ENCODE measurements around the gene GHR. TPM values are rescaled to one million over a fixed set of nuclear protein-coding genes. Genes with fewer than 3 reads are reported as not detected.

The GHR gene
- total RNA-seq = 1.2 TPM

DNA sequence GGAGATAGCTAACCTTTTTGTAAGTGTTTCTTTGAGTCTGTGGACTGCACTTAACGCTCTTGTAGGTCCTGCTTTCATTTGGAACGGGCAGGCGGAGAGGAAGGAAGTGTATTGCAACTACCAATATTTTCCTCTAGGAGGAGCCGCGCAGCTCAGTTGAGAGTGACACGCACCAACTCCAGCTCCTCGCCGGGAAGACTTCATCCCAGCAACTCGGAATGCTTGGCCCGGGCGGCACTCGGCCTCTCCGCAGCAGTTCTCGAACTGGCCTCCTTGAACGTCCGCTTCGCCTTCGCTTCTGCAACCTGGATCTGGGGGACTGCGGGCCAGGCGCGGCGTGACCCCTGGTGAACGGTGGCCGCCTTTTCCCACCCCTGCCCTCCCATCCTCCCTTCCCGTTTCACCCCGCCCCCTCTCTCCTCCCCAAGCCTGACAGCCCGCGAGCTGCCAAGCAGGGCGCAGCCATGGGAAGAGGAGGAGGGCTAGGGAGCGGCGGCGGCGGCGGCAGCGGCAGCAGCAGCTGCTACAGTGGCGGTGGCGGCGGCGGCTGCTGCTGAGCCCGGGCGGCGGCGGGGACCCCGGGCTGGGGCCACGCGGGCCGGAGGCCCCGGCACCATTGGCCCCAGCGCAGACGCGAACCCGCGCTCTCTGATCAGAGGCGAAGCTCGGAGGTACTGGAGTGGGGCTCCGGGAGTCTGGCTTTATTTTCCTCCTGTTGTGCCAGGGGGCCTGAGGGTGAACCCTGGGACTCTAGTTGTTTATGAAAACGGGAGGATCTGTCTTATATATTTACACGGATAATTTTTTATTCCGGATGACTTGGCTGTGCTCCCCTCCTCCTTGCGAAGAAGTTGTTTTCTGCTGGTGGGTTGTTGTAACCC lies at the start of gene GHR:
TSS of gene GHR (plus strand) at position 155 of the 881 bp plus-strand sequence. CDS start 142,436 bp downstream, outside the sequence.
- DNase-seq = peak; percentile 66

DNA sequence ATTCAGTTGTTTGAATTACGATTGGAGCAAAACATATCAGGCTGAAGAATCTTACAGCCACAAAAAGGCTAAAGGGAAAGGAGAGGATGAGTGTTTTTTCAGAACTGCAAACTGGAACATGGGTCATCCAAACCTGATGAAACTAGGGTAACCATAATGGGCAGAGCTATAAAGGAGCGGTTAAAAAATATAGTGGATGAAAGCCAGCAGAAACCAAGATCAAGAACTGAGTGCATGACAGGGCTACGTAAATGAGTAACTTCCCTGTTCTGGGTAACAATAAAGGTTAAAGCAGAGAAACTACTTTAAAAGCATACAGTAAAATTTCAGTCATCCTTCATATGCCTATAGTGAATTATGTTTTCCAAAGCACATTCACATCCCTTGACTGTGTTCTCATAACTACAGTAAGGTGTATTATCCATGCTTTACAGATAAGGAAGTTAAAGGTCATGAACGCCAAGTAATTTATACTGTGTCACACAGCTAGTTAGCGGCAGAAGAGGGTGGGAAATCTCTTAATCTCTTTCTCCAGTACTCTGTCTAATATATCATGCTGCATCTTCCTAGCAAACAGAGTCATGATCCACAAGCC lies 48.5 kb upstream of the GHR start:
- DNase-seq = no peak

DNA sequence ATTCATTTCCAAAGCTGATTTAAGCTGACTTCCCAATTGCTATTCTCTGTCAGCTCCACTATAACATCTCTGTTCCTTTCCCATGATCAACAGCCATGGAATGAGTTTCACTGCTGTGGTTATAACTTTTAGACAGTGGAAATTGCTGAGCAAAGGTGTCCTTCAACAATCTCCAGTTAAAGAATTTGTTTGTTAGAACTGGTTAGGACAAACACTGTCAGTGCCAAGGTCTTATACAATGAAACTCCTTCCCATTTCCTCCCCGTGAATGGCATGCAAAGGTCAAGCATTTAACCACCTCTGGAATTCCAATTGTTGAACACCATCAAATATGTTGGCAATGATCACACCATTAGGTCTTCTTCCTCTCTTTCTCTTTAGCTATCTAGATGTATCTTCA lies 45.7 kb upstream of the GHR start:
- no peak for DNase-seq

DNA sequence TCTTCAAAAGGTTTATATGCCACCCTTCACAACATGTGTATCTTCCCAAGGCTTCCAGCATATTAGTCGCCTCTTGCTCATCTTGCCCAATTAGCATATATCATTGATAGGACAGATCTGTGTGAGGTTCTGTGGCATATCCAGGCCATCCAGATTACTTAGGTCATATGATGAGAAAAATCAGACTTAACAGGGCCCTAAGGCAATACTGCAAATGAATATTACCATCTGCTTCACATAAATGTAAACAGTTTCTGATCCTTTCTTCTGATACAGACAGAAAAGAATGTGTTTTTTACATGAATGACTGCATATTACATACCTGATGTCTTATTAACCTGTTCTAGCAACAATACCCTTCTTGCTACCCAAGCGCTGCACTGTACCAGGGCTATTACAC lies 41.3 kb upstream of the GHR start:
- DNase-seq = no peak

DNA sequence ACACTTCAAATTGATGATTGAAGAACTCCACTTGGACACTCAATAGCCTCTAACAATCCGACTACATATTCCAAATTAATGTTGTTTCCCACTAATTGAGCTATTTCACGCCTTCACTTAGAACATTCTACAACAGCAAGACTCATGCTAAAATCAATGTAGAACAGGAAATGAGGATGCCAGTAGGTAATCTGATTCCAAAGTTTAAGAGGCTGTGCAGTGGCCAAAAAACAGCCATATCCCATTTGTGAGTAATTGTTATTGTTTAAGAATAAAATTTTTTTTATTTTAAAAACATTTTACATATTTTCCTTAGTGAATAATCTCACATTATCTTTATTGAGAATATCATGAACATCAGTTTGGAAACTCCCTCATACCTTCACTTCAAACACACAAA lies 35.7 kb upstream of the GHR start:
- no peak for DNase-seq

DNA sequence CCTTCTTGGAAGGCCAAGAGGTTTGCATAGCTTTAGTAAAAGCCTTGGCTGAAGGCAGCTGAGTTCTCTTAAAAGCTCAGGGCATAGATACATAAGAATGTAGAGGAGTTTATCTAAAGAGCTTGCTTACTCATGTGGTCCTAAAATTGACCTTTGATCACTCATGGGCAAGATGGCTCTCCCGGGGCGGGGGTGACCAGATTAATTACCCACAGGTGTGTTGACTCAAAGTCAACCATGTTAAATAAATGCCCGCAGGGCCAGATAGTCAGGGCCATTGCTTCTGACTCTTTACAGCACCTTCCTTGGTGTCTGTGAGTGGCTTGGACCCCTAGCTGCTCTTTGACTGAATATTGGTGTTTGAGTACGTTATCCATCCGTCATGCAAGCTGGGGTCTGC lies 33.1 kb upstream of the GHR start:
- DNase-seq = no peak

DNA sequence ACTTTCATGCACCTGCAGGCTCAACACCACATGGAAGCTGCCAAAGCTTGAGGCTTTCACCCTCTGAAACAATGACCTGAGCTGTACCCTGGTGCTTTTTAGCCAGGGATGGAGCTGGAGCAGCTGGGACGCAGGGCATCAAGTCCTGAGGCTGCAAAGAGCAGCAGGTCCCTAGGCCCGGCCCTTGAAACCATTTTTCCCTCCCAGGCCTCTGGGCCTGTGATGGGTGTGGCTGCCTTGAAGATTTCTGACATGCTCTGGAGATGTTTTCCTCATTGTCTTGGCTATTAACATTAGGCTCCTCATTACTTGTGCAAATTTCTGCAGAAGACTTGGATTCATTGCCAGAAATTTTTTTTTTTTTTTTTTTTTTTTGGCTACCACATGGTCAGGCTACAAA lies 30.3 kb upstream of the GHR start:
- DNase-seq = no peak

DNA sequence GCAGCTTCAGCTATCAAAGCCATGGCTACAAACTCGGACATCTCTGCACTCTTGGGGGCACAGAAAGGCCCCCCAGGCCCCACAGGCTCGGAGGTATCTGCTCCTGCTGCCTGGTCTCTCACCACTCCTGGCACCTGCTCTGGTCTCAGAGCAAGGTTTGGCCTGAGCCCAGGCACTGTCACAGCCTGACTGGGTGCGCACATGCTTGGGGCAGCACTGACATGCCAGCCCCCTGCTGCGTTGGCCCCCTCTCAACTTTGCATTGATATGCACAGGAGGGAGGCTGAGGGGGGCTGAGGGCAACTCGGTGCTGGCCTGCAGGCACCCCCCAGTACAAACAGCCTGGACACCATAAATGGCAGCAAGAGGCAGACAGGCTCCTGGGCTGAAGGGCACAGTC lies 27.1 kb upstream of the GHR start:
- DNase-seq = no peak

DNA sequence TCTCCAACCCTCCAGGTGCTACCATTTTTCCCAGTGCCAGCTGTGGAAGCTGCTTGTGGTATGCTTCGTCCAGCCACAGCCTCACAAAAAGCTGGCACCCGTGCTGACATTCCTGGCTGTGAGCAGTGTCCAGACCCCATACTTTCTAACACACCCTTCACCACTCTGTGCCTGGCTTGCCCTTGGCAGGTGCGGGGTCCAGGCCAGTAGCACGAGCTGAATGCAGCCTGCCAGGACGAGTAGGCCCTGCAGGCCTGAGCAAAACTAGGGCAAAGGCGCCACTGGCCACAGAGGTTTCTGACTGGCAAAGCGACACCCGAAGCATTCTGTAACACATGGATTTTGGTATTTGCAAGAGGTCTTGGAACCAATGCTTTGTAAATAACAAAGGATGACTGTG lies 26.0 kb upstream of the GHR start:
- no peak for DNase-seq

DNA sequence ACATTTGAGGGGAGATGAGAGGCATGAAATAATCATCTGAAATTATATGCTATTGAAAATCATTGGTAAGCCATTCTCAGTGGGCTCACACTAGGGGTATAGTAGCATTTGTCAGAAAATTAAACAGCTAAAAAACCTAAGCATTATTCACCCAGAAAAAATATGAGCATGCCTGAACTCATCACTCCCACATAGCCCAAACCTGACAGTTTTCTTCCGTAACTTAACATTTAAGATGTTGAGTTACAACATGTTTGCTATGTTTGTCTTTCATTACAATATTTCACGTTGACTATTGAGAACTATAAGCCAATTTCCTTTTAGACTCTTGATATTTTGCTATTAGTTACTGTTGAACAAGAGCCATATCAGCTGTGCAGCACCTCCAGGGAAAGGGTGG lies 23.5 kb upstream of the GHR start:
- DNase-seq = no peak

DNA sequence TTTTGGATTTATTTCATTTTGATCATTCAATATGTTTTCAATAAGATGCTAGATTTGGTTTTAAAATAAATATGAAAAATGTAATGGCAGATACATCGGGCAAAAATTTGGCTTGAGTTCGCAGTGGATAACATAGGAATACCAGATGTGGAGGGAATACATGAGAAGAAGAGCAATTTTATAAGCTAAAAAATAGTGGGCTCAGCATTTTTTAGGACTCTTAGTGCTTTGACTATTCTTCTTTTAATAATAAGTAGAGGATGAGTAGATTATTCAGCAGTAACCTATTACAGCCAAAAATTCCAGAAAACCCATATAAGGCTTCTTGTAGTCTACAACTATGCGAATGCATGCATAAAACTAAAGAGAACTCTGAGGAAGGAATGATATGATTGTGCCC lies 22.8 kb upstream of the GHR start:
- DNase-seq = no peak

DNA sequence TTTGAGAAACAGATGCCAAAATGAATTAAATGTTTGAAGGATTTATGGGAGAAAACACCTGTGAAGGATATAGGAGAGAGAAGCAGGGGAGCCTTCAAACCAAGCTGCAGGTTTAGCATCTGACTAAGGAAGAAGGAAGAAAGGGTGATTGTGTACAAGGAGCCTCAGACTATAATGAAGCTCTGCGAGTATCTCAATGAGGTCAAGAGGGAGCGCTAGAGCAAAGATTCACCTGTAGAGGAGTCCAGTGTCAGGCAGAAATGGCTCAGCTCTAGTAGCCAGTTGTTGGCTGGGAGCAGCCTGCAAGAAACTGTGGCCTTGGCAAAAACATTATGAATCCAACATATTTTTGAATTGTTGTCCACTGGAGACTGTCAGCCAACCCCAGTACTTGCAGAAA lies 20.0 kb upstream of the GHR start:
- DNase-seq = no peak

DNA sequence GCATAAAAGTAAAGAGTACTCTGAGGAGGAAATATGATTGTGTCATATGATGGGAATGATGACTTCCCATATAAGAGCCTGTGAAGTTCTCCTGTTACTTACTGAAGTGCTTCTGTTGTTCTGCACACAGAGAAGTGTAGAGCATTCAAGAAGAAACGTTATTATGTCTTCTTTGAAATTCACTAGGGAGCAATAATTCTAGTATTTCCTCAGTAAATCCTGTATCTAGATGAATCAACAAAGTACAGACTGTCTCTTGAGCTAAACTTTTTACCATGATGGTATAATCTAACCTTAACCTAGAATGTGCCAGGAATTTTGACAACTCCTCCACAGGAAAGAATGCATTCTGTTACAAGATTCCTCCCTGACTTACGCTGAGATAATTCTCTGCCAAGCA lies 18.9 kb upstream of the GHR start:
- no peak for DNase-seq

DNA sequence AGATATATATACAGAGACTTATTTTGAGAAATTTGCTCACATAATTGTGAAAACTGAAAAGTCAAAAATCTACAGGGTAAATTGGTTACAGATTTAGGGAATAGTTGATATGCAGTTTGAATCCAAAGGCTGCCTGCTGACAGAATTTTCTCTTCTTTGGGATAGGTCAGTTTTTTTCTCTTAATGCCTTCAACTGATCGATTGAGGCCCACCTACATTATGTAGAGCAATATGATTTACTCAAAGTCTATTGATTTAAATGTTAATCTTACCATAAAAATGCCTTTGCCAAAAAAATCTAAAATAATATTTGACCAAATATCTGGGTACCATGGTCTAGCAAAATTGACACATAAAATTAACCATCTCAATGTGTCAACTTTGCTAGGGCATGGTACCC lies 3.9 kb upstream of the GHR start:
- no peak for DNase-seq

DNA sequence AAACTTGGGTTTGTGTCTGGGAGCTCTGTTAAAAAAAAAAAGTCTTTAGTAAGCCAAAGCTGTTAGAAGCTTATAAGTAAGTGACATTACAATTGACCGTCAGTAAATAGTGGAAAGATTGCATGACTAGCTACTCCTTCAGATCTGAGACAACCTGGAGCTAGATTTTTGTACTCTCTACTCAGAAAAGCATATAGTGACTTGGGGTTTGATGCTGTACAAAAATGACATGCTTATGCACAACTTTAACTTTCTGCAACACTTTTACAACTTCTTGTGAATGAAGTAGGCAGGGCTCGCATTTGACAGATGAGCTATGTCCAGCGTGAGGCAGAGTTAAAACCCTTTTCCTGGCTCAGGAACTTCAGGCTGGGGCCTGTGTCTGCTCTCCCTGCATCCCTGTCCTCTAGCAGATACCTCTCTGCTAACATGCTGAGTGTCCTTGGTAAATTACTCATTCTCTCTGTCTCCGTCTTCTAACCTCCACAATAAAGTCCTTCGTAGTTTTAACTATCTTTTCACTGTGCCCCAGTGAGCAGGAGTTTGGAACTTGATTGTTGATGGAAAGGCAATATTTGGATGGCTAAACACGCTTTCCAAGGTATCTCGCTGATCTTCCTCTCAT lies 471 bp upstream of the GHR start:
- DNase-seq = no peak

DNA sequence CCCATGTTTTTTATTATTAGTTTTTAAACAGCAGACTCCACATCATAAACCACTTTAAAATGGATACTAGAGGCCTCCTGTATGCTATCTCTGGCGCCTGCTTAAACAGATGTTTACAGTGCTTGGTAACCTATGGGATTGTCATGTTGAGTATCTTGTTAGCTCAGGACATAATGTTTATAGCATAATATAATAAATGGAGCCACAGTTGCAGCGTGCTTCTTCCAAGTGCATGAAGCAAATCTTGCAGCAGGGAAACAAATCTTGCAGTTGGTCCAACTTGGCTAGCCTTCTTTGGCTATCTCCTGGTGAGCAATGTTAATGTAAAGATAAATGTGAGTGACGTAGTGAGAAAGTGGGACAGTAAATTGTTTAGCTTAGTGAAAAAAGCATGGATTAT lies 2.8 kb downstream of the GHR start:
- DNase-seq = no peak

DNA sequence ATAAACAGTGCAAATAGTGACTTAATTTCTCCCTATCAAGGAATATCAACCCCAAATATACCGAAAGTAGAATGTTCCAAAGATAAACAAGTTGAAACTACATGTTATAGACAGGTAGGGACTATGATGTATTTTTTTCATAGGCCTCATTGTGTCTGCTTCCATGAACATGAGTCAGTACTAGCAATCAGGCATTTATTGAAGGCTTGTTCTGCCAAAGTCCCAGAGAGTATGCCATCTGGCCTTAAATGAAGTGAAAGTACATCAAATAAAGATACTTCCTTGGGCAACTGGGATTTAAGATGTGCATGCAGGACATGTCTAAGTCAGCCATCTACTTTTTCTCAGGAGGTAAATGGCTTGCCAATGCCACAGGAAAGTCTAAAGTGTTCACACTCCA lies 6.5 kb downstream of the GHR start:
- DNase-seq = no peak

DNA sequence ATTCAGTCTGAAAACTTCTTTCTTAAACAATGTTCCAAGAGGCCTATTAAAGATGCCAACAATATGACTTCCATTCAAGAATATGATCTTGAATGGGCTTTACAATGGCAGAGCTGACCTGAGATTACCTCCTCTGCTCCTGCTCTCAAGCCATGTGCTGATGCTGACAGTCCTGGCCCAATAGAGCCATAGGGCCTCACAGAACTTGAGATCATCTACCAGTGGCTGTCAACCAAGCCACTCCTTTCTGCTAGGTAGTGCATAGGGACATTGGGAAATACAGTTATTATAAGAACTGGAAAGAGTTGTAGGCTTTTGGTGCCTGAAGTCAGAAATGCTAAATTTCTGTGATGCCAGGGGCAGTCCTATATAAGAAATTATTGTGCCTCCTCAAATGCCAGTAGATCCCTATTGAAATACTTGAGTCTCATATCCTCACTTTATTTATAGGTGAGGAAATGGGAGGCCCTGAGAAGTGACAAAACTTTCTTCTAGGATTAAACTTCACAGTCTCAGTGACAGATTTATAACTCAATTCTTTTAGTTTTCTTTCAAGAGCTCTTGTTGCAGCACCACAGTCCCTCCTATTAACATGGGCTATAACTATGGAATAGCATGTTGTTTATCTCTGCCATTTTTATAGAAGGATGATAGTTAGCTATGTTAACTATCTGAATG lies 10.9 kb downstream of the GHR start:
- no peak for DNase-seq

DNA sequence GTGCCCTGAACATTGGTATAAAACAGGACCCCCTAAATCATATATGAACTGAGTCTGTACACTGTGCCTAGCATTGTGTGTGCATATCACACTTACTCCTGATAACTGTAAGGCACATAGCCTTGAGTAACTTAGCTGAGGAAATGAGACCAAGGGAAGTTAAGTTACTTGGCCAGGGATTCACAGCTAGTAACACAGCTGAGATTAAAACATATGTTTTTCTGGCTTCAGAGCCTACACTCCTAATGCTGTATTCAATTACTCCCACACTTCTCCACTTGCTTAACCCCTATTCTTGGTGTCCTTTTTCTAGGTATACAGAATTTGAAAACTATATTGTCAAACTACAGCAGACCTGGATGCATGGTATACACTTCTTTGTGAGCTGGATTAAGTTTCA lies 12.8 kb downstream of the GHR start:
- no peak for DNase-seq

DNA sequence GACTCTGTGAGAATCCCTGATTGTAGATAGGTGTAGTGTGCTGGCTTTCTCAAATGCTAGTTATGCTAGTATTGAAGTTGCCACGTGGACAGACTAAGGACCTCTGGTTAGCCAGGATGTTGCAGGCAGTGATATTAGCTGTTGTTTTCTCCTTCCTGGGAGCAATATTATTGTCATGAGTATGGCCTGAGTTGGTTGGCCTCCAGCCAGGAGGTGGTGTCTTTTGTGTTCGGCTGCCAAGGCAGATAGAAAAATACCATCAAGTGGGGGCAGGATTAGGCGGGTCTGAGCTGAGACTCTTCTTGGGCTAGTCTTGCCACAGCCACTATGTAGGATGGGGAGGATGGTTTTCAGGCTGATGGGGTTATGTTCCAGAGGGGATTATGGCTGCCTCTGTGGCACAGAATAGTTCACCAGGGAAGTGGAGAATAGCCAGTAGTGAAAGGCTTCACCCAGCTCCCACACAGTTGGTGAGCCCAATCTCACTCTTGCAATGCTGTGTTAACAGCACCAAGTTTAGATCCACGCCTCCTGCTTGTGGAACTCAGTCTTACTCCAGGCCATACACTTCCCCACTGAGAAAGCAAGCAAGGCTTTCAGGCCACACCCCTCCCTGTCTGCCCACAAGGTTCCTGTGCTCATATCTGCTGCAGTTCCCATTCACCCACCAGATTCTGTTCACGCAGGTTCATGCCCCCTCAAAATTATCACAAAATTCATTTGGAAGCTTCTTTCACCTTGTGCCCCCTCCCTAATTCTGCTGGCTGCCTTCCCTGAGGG lies 31.2 kb downstream of the GHR start:
- no peak for DNase-seq

DNA sequence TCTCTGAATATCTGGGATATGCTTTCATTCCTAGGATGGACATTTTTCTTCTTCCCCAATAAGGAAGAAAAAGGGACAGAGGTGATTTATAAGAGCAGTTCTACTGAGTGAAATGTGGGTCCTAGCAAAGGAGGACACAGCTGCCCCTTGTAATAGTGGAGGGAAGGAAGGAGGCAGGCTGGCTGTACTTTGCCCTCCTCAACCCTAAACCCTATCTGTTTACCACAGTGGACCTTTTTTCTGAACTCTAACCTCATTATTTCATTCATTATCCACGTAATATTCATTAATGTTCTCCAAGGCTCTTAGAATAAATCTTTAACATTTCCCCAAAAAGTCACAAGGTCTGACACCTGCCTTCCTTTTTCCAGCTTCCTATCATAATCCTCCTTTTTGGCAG lies 37.8 kb downstream of the GHR start:
- no peak for DNase-seq

DNA sequence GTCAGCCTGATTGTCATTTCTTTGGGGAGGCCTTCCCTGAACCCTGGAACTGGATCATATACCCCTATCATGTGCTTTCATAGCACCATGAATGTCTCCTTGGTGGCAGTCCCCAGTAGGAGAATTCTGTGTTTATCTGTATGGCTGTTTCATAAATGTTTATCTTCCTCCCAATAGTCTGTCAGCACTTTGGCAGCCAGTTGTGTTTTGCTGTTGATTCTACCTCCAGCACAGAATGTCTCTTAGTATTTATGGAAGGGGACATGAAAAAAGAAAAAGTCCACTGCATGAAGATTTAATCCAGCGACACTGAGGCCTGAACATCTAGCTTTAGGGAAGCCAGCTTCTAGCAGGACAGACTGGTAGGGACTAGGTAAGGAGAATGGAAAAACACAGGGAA lies 38.3 kb downstream of the GHR start:
- no peak for DNase-seq

Measured in occipital lobe (tissue), 2 donors.